ENCODE data around the gene CTRB2. TPM values are rescaled to one million over a fixed set of nuclear protein-coding genes. Genes with fewer than 3 reads are reported as not detected.

Gene CTRB2
- total and polyA plus RNA-seq, 2 of the 8 experiments (the other 6 are each of a cell fraction or from before 2014, with no cell fraction given), result not detected

GRCh38 chr16:75254359-75254837 is 47.4 kb upstream of the CTRB2 start (continued):
- TF ChIP-seq CHD7 (IDR thresholded peaks at IDR 0.05; ENCODE audit: insufficient replicate concordance, low read length) (no peak), SAP30 (IDR thresholded peaks at IDR 0.05; ENCODE audit: insufficient read depth, insufficient replicate concordance, low read length) (no peak), CBX8 (IDR thresholded peaks at IDR 0.05; ENCODE audit: borderline replicate concordance, low read depth, low read length) (no peak), CHD1 (IDR thresholded peaks at IDR 0.05; ENCODE audit: low read depth, low read length) (no peak), GABPA (IDR thresholded peaks at IDR 0.05; ENCODE audit: borderline replicate concordance, insufficient read depth, low read length) (no peak), FOSL1 (IDR thresholded peaks at IDR 0.05; ENCODE audit: insufficient read depth, low read depth, low read length) (no peak), NRF1 (IDR thresholded peaks at IDR 0.05; ENCODE audit: low read depth, low read length) (no peak)
